Esophagus muscularis mucosa (tissue), 4 donors: ENCODE results near the gene GTF3C1. TPM values are rescaled to one million over a fixed set of nuclear protein-coding genes. Genes with fewer than 3 reads are reported as not detected.

ENCODE experiments used
- DNase-seq: peaks from one replicate; pipeline ENCODE4 v3.0.0-alpha.2; 2017; ENCODE audit errors: extremely low spot score
- H3K27ac ChIP-seq, 4 donors: fragments of 200-600 bp; sonication (generic); replicated peaks in 1 of 4; 1 replicate in 3 of 4; 2 replicates in 1 of 4; pipeline ENCODE4 v1.5.1; 2016 to 2019; ENCODE audit warnings: mild to moderate bottlenecking in 1 of 4
- H3K27me3 ChIP-seq, 4 donors: fragments of 200-600 bp; sonication (generic); one replicate each; pipeline versions ENCODE4 v1.5.1 to v1.6.0; 2016 to 2019
- H3K36me3 ChIP-seq, 4 donors: fragments of 200-600 bp; sonication (generic); one replicate each; pipeline ENCODE4 v1.5.1; 2016 to 2019
- H3K4me1 ChIP-seq, 4 donors: fragments of 200-600 bp; sonication (generic); one replicate each; pipeline ENCODE4 v1.5.1; 2016 to 2019
- H3K4me3 ChIP-seq, 4 donors: fragments of 200-600 bp; sonication (generic); 1 replicate in 2 of 4; 2 replicates in 2 of 4; pipeline ENCODE4 v1.5.1; 2016 to 2019; ENCODE audit warnings: mild to moderate bottlenecking in 4 of 4, moderate library complexity in 1 of 4
- H3K9me3 ChIP-seq, 4 donors: fragments of 200-600 bp; sonication (generic); 1 replicate in 3 of 4; 2 replicates in 1 of 4; pipeline ENCODE4 v1.5.1; 2016 to 2019
- CTCF ChIP-seq, 3 experiments: fragments of 200-600 bp in 2 of 3; fragments of 450-650 bp in 1 of 3; sonication (generic) in 2 of 3; IDR thresholded peaks; one replicate each; pipeline ENCODE4 v1.5.1; 2017 to 2019; ENCODE audit warnings: antibody characterized with exemption in 3 of 3, mild to moderate bottlenecking in 2 of 3, moderate library complexity in 1 of 3
- EP300 ChIP-seq: sonication (generic); formaldehyde crosslinking; IDR thresholded peaks from one replicate; pipeline ENCODE4 v1.6.1; 2017; ENCODE audit warnings: antibody characterized with exemption
- POLR2A ChIP-seq: fragments of 450-650 bp; IDR thresholded peaks from one replicate; pipeline ENCODE4 v1.6.1; 2017; ENCODE audit warnings: antibody characterized with exemption, moderate library complexity, mild to moderate bottlenecking, low read depth
- POLR2AphosphoS5 ChIP-seq, 2 donors: sonication (generic); formaldehyde crosslinking; IDR thresholded peaks; one replicate each; pipeline ENCODE4 v1.6.1; 2017; ENCODE audit warnings: antibody characterized with exemption in 2 of 2
- WGBS: methylation state at CpG from one replicate; pipeline ENCODE4 v1.1.5; 2018; 5-methylcytosine and 5-hydroxymethylcytosine counted together
- intact Hi-C: fragments of 100-400 bp; cut with DNase I; formaldehyde crosslinking; loops from one replicate; pipeline ENCODE4 v1.15.1; 2023
- total RNA-seq, 4 donors: library from RNA; depleted of rRNA; stranded (reverse); fragments of >200 nt; gene quantifications; one replicate each; pipeline versions ENCODE4 v1.1.0 to v1.2.1, GENCODE V29; 2016

The GTF3C1 gene
- total RNA-seq, 4 donors from 2014 or later, result 37.6 to 65.4 (median 54.8) TPM

DNA sequence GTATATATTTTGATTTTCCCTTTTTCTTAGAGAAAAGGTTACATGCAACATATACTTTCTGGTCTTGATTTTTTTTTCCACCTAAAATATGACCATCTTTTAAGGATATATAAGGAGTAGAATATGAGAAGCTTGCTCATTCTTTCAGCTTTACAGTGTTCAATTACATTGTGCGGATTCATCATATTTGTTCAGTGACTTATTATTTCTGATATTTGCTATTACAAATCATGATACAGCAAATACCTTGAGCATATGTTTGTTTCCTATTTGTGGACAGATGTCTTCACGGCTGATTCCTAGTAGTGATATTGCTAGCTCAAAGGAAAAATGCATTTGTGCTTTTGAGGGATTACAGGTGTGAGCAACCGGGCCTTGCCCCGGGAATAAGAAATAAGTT lies 18.4 kb upstream of the GTF3C1 start:
- no peaks in the 10 kb centered on the region for H3K27me3 ChIP-seq
- peaks cover 0 to 6% (median 0%) of the 10 kb centered on the region in 4 donors for H3K4me1 ChIP-seq
- TF ChIP-seq EP300 (no peak), POLR2AphosphoS5 (IDR thresholded peaks at IDR 0.05) (no peak), CTCF (IDR thresholded peaks at IDR 0.05) (no peak), POLR2A (no peak)
- peaks cover 0 to 16% (median 0%) of the 10 kb centered on the region in 4 donors for H3K36me3 ChIP-seq
- intact Hi-C loops, result no loop called here
- no peak overlapping the region for H3K4me3 ChIP-seq
- DNase-seq, result no peak
- 95% methylated on average over 4 of the region's 4 CpGs for WGBS
- no peak overlapping the region for H3K27ac ChIP-seq
- no peaks in the 10 kb centered on the region for H3K9me3 ChIP-seq

DNA sequence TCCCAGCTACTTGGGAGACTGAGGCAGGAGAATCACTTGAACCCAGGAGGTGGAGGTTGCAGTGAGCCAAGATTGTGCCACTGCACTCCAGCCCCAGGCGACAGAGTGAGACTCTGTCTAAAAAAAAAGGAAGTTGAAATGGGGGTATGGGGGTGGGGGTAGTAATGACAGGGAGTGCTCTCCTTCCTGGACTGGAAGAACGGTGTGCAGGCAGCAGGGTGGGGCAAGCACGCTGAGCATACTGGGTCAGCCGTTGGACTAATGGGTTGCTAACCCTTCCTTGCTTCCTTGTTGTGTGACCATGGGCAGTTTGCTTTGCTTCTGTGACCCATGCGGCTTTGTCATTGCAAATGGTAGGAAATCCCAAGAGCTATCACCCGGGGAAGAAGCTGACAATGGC lies 16.7 kb upstream of the GTF3C1 start:
- 69% methylated on average over 6 of the region's 6 CpGs for WGBS
- no peak overlapping the region for H3K4me3 ChIP-seq
- TF ChIP-seq POLR2AphosphoS5 (IDR thresholded peaks at IDR 0.05) (no peak), CTCF (IDR thresholded peaks at IDR 0.05) (no peak), POLR2A (no peak), EP300 (no peak)
- H3K4me1 ChIP-seq, result no peaks in the 10 kb centered on the region
- intact Hi-C loops, result no loop called here
- no peak for DNase-seq
- peaks cover 0 to 16% (median 0%) of the 10 kb centered on the region in 4 donors for H3K36me3 ChIP-seq
- no peaks in the 10 kb centered on the region for H3K9me3 ChIP-seq
- no peaks in the 10 kb centered on the region for H3K27me3 ChIP-seq
- H3K27ac ChIP-seq, result no peak overlapping the region

- DNase-seq, result no peak
- no peak overlapping the region for H3K27ac ChIP-seq
- peaks cover 0 to 12% (median 0%) of the 10 kb centered on the region in 4 donors for H3K36me3 ChIP-seq
- no peaks in the 10 kb centered on the region for H3K27me3 ChIP-seq
- no peaks in the 10 kb centered on the region for H3K9me3 ChIP-seq
- H3K4me1 ChIP-seq, result peaks cover 0 to 4% (median 2%) of the 10 kb centered on the region in 4 donors
- intact Hi-C loops, result no loop called here
- TF ChIP-seq CTCF (IDR thresholded peaks at IDR 0.05), result no peak
- TF ChIP-seq POLR2A, result no peak
- TF ChIP-seq POLR2AphosphoS5 (IDR thresholded peaks at IDR 0.05), result no peak
- TF ChIP-seq EP300, result no peak
- H3K4me3 ChIP-seq, result no peak overlapping the region
- WGBS, result 89% methylated on average over 5 of the region's 5 CpGs
Observed at GRCh38 chr16:27564224-27564623, 14.5 kb upstream of the GTF3C1 start.

DNA sequence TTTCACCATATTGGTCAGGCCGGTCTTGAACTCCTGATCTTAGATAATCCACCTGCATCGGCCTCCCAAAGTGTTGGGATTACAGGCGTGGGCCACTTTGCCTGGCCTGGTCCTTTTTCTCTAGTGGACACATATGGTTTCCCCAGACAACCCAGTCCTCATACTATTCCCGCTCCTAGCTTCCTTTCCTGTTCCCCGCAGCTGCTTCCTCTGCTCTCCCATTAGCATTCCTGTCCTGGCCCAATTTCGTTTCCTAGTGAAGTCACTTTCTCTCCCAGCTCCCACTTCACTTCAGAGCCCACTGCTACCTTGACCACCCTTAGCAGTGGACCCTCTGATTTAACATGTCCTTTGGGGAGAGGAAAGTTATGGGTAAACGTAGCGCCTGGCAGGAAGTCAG lies 11.5 kb upstream of the GTF3C1 start:
- H3K27me3 ChIP-seq, result no peaks in the 10 kb centered on the region
- peaks cover 0 to 6% (median 0%) of the 10 kb centered on the region in 4 donors for H3K36me3 ChIP-seq
- no peak overlapping the region for H3K27ac ChIP-seq
- DNase-seq, result no peak
- no peak overlapping the region for H3K4me3 ChIP-seq
- TF ChIP-seq POLR2AphosphoS5 (IDR thresholded peaks at IDR 0.05) (no peak), CTCF (IDR thresholded peaks at IDR 0.05) (no peak), EP300 (no peak), POLR2A (no peak)
- no peaks in the 10 kb centered on the region for H3K9me3 ChIP-seq
- WGBS, result 93% methylated on average over 8 of the region's 8 CpGs
- peaks cover 0 to 4% (median 2%) of the 10 kb centered on the region in 4 donors for H3K4me1 ChIP-seq
- intact Hi-C loops, result no loop called here

- TF ChIP-seq EP300 (no peak), POLR2A (no peak), CTCF (IDR thresholded peaks at IDR 0.05) (no peak), POLR2AphosphoS5 (IDR thresholded peaks at IDR 0.05) (no peak)
- H3K4me3 ChIP-seq, result no peak overlapping the region
- no peaks in the 10 kb centered on the region for H3K9me3 ChIP-seq
- H3K36me3 ChIP-seq, result peaks cover 0 to 6% (median 2%) of the 10 kb centered on the region in 4 donors
- no peak for DNase-seq
- intact Hi-C loops, result no loop called here
- H3K27me3 ChIP-seq, result no peaks in the 10 kb centered on the region
- H3K27ac ChIP-seq, result no peak overlapping the region
- WGBS, result 88% methylated on average over 1 of the region's 1 CpG
- H3K4me1 ChIP-seq, result peaks cover 0 to 4% (median 2%) of the 10 kb centered on the region in 4 donors
Observed at GRCh38 chr16:27558932-27559331, 9.2 kb upstream of the GTF3C1 start.
